Common myeloid progenitor, CD34-positive (primary cell): ENCODE results near the gene KCNJ10.

Experiments
- CTCF ChIA-PET: fragments of 350-600 bp; sonication (Branson Sonifier 250); formaldehyde crosslinking; loops from one replicate; lab custom pipeline; 2021; ENCODE audit warnings: antibody characterized with exemption; lab: Charles Lee
- POLR2A ChIA-PET: fragments of 350-600 bp; sonication (Branson Sonifier 250); formaldehyde crosslinking; loops from one replicate; lab custom pipeline; 2021; ENCODE audit warnings: antibody characterized with exemption; lab: Charles Lee
- DNase-seq, 3 donors: peaks; one replicate each; pipeline versions ENCODE4 v3.0.0 to v3.0.0-alpha.2; 2013
- H3K27ac ChIP-seq, 2 experiments: 1 replicate in 1 of 2; 2 replicates in 1 of 2; pipeline ENCODE4 v1.7.0; 2013; ENCODE audit warnings: inconsistent platforms in 2 of 2, low read length in 2 of 2, mild to moderate bottlenecking in 2 of 2, low read depth in 1 of 2, moderate library complexity in 1 of 2; ENCODE audit not compliant: severe bottlenecking in 2 of 2, insufficient read depth in 1 of 2, poor library complexity in 1 of 2
- H3K27me3 ChIP-seq, 5 experiments: replicated peaks in 2 of 5; 1 replicate in 3 of 5; 2 replicates in 2 of 5; pipeline versions ENCODE4 v1.6.1 to v1.7.0; 2013; ENCODE audit warnings: low read length in 4 of 5, mild to moderate bottlenecking in 2 of 5, moderate library complexity in 2 of 5, inconsistent platforms in 1 of 5; ENCODE audit not compliant: insufficient read depth in 5 of 5, control insufficient read depth in 4 of 5
- H3K36me3 ChIP-seq, 4 experiments: 1 replicate in 2 of 4; 2 replicates in 2 of 4; pipeline versions ENCODE4 v1.6.1 to v1.7.0; 2013; ENCODE audit warnings: low read length in 3 of 4, control low read depth in 1 of 4, mild to moderate bottlenecking in 1 of 4; ENCODE audit not compliant: control insufficient read depth in 4 of 4, insufficient read depth in 4 of 4
- H3K4me1 ChIP-seq, 4 experiments: 1 replicate in 3 of 4; 2 replicates in 1 of 4; pipeline versions ENCODE4 v1.6.1 to v1.7.1; 2013; ENCODE audit warnings: low read length in 3 of 4, mild to moderate bottlenecking in 3 of 4, control low read depth in 1 of 4, inconsistent platforms in 1 of 4, moderate library complexity in 1 of 4; ENCODE audit not compliant: control insufficient read depth in 4 of 4, insufficient read depth in 4 of 4; ENCODE audit errors: control extremely low read depth in 1 of 4
- H3K4me3 ChIP-seq, 7 experiments: 1 replicate in 4 of 7; 2 replicates in 3 of 7; pipeline versions ENCODE4 v1.5.1 to v1.7.0; 2013; ENCODE audit warnings: mild to moderate bottlenecking in 7 of 7, low read length in 6 of 7, moderate library complexity in 6 of 7, inconsistent platforms in 2 of 7, low read depth in 2 of 7, control low read depth in 1 of 7; ENCODE audit not compliant: insufficient read depth in 4 of 7, control insufficient read depth in 1 of 7; ENCODE audit errors: extremely low read depth in 1 of 7
- H3K9me3 ChIP-seq, 5 experiments: 1 replicate in 4 of 5; 2 replicates in 1 of 5; pipeline versions ENCODE4 v1.6.1 to v1.7.1; 2013; ENCODE audit warnings: low read length in 4 of 5, mild to moderate bottlenecking in 2 of 5, inconsistent platforms in 1 of 5, low read depth in 1 of 5, moderate library complexity in 1 of 5; ENCODE audit not compliant: control insufficient read depth in 4 of 5, insufficient read depth in 2 of 5; ENCODE audit errors: control extremely low read depth in 1 of 5
- WGBS: methylation state at CpG from one replicate; pipeline ENCODE4 v1.1.5; 2013; ENCODE audit not compliant: insufficient coverage; 5-methylcytosine and 5-hydroxymethylcytosine counted together

Gene KCNJ10

DNA sequence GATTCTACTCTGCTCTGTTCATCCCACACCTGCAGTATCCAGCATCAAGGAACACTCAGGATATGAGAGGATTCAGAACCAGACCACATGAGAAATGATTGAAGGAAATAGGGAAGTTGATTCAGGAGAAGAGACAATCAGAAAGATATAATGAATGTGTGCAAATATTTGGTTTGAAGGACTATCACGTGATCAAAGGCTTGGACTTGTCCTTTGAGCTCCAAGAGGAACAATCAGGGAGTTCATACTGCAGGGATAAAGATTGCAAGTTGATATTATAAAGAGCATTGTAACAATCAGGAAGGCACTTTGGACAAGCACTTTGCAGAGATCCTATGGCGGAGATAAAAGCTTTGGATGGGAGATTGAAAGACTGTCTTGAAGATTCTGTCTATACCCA, 24.3 kb downstream of the KCNJ10 start:
- CTCF ChIA-PET: interaction anchor here (0.6 to 5.4 kb wide), 21 partner anchors 8 to 190 kb away, joined by 3 to 100 read pairs (median 5); partner anchors contain the start of genes IGSF8, KCNJ9 and PIGM
- 73% methylated on average over 2 of the region's 2 CpGs for WGBS
- no peak for DNase-seq

DNA sequence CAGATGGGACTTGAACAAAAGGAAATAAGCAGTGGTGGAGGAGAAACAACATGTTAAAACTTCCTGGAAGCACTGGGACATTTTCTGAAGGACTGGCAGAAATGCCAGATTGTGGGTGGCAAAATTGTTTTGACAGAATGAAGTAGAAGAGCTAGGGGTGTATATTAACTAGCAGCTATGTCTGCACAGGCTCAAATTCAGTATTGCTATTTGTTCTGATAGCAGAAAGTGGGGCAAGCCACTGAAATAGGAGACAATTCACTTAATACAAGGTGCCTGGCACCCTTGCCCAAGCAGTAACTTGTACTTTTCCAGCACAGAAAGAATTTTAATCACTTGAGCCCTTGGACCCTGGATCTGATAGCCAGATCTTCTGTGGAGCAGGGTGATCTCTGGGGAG, 26.4 kb downstream of the KCNJ10 start:
- H3K27ac ChIP-seq: no peak overlapping the region
- peaks cover 0 to 5% (median 0%) of the 10 kb centered on the region in 5 experiments for H3K27me3 ChIP-seq
- H3K4me3 ChIP-seq: no peak overlapping the region
- no peaks in the 10 kb centered on the region for H3K9me3 ChIP-seq
- ChIA-PET POLR2A (no interaction called here), CTCF (interaction anchor here (1.1 to 3.2 kb wide), 4 partner anchors 11 to 245 kb away, joined by 3 to 13 read pairs (median 6); partner anchors contain the start of genes KCNJ9 and PIGM)
- peaks cover 5 to 25% (median 15%) of the 10 kb centered on the region in 4 experiments for H3K4me1 ChIP-seq
- H3K36me3 ChIP-seq: no peaks in the 10 kb centered on the region
- DNase-seq: no peak

More for the DNA sequence above, 24.3 kb downstream of the KCNJ10 start:
- H3K27me3 ChIP-seq: peaks cover 0 to 7% (median 0%) of the 10 kb centered on the region in 5 experiments
- H3K9me3 ChIP-seq: no peaks in the 10 kb centered on the region
- no peak overlapping the region for H3K27ac ChIP-seq
- POLR2A ChIA-PET: interaction anchor here (1.1 to 1.6 kb wide), 2 partner anchors 14 kb away, joined by 3 to 5 read pairs; partner anchors contain the start of gene PIGM
- H3K4me3 ChIP-seq: no peak overlapping the region
- H3K36me3 ChIP-seq: no peaks in the 10 kb centered on the region
- peaks cover 5 to 25% (median 15%) of the 10 kb centered on the region in 4 experiments for H3K4me1 ChIP-seq

GRCh38 chr1:160040476-160040875, 29.5 kb downstream of the KCNJ10 start:
- 100% methylated on average over 1 of the region's 1 CpG for WGBS
- DNase-seq: no peak
- no peak overlapping the region for H3K4me3 ChIP-seq
- CTCF ChIA-PET: interaction anchor here (0.6 to 3.2 kb wide), 5 partner anchors 8 to 1749 kb away, joined by 3 to 13 read pairs (median 3); partner anchors contain the start of genes PIGM and SLAMF9
- peaks cover 0 to 2% (median 0%) of the 10 kb centered on the region in 4 experiments for H3K36me3 ChIP-seq
- peaks cover 0 to 3% (median 0%) of the 10 kb centered on the region in 5 experiments for H3K27me3 ChIP-seq
- POLR2A ChIA-PET: no interaction called here
- no peaks in the 10 kb centered on the region for H3K9me3 ChIP-seq
- no peak overlapping the region for H3K27ac ChIP-seq
- H3K4me1 ChIP-seq: no peaks in the 10 kb centered on the region

- no peak overlapping the region for H3K27ac ChIP-seq
- POLR2A ChIA-PET: interaction anchor here (0.6 to 2.5 kb wide), 2 partner anchors 9 to 14 kb away, joined by 3 to 5 read pairs; no protein-coding TSS in a partner anchor
- H3K9me3 ChIP-seq: no peaks in the 10 kb centered on the region
- peak overlapping the region; percentile 61 to 95 (median 89) for H3K4me3 ChIP-seq
- H3K27me3 ChIP-seq: no peaks in the 10 kb centered on the region
- peak; percentile 14 to 36 (median 26) for DNase-seq
- 6% methylated on average over 4 of the region's 18 CpGs for WGBS
- CTCF ChIA-PET: interaction anchor here (0.7 to 4.7 kb wide), 8 partner anchors 10 to 640 kb away, joined by 3 to 30 read pairs (median 8); no protein-coding TSS in a partner anchor
- H3K4me1 ChIP-seq: peaks cover 10 to 34% (median 24%) of the 10 kb centered on the region in 4 experiments
- peaks cover 0 to 3% (median 0%) of the 10 kb centered on the region in 4 experiments for H3K36me3 ChIP-seq
These were observed 37.7 kb downstream of the KCNJ10 start for GRCh38 chr1:160032165-160032820.

GRCh38 chr1:160031365-160032164, 38.4 kb downstream of the KCNJ10 start, which contains the start of gene PIGM:
PIGM (minus strand) TSS chr1:160031990; CDS start chr1:160031739, 251 bp downstream.
- DNase-seq: peak; percentile 89 to 92 (median 91)
- H3K4me3 ChIP-seq: peak within 1 kb of the TSS; percentile 61 to 95 (median 89)
- peaks cover 10 to 34% (median 24%) of the 10 kb centered on the region in 4 experiments for H3K4me1 ChIP-seq
- H3K36me3 ChIP-seq: peaks cover 0 to 3% (median 0%) of the 10 kb centered on the region in 4 experiments
- H3K27ac ChIP-seq: peak within 1 kb of the TSS in 1 of 2 experiments; percentile 39
- no peaks in the 10 kb centered on the region for H3K9me3 ChIP-seq
- ChIA-PET POLR2A (interaction anchor here (0.6 to 2.5 kb wide), 2 partner anchors 9 to 15 kb away, joined by 3 to 5 read pairs; no protein-coding TSS in a partner anchor), CTCF (interaction anchor here (0.7 to 4.7 kb wide), 12 partner anchors 9 to 641 kb away, joined by 3 to 30 read pairs (median 4); no protein-coding TSS in a partner anchor)
- no peaks in the 10 kb centered on the region for H3K27me3 ChIP-seq
- WGBS: under 1% methylated on average over 55 of the region's 60 CpGs

- ChIA-PET POLR2A (interaction anchor here (2.5 kb wide), 1 partner anchor 16 kb away, joined by 5 read pairs; no protein-coding TSS in a partner anchor), CTCF (interaction anchor here (1.0 to 4.7 kb wide), 12 partner anchors 9 to 221 kb away, joined by 3 to 30 read pairs (median 5); no protein-coding TSS in a partner anchor)
- peak in 2 of 3 donors; percentile 39 to 53 for DNase-seq
- H3K4me1 ChIP-seq: peaks cover 10 to 34% (median 24%) of the 10 kb centered on the region in 4 experiments
- no peaks in the 10 kb centered on the region for H3K9me3 ChIP-seq
- no peaks in the 10 kb centered on the region for H3K27me3 ChIP-seq
- H3K4me3 ChIP-seq: peak overlapping the region; percentile 61 to 95 (median 89)
- WGBS: 12% methylated on average over 22 of the region's 23 CpGs
- H3K27ac ChIP-seq: peak overlapping the region in 1 of 2 experiments; percentile 39
- H3K36me3 ChIP-seq: peaks cover 0 to 3% (median 0%) of the 10 kb centered on the region in 4 experiments
These were observed 39.1 kb downstream of the KCNJ10 start for GRCh38 chr1:160030657-160031364.
